ENCODE measurements around the gene PIM2.
A peak's percentile ranks its signal among the peaks of the same experiment; 100 is the strongest.

Gene PIM2

DNA sequence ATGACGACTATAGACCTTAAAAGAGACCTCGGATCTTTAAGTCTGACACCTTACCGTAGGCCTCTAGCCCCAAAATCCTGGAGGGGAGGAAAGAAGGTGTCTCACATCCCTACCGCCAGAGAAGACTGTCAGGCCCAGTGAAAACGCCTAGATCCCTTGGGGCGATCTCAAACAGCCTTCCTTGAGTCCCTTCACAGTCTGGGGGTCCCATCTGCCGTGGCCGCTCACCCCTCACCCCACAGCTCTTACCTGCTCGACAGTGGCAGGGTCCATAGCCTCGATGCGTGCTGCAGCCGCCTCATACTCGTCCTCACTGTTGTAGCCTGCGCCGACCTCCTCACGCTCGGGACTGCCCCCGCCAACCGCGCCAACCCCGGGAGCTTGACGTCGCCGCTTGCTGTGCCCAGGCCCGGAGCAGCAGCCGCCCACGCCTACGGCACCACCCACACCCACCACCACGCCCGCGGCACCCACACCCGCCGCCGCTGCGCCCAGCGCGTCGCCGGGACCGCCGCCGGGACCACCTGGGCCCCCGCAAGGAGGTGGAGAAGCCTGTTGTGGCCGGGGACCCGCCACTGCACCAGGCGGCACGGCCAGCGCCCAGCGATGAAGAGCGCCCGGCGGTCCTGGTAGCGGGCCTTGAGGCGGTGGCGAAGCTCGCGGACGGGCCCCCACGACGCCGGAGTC lies 38.0 kb upstream of the PIM2 start:
- Histone ChIP-seq H2AFZ (ENCODE audit: low read length) (no peak overlapping the region), H4K20me1 (ENCODE audit: insufficient read depth, low read length) (no peaks in the 10 kb centered on the region), H3K27ac (ENCODE audit: low read depth, low read length, poor library complexity, severe bottlenecking) (no peak overlapping the region)

GRCh38 chrX:48948589-48948988 lies 29.8 kb upstream of the PIM2 start:
- Histone ChIP-seq H3K79me2 (ENCODE audit: insufficient read depth, low read length) (peaks cover 9% of the 10 kb centered on the region; the same call in 1 of the 2 replicates), H3K4me3 (ENCODE audit: low read depth, low read length, poor library complexity, severe bottlenecking) (no peak overlapping the region), H3K4me2 (ENCODE audit: low read length) (no peak overlapping the region), H2AFZ (ENCODE audit: low read length) (no peak overlapping the region), H3K4me1 (ENCODE audit: insufficient read depth, low read length, severe bottlenecking) (peaks cover 12% of the 10 kb centered on the region), H3K27me3 (ENCODE audit: insufficient read depth, low read length) (no peaks in the 10 kb centered on the region), H3K36me3 (ENCODE audit: insufficient read depth, low read length) (no peaks in the 10 kb centered on the region), H3F3A (ENCODE audit: insufficient read depth, low read length) (no peaks in the 10 kb centered on the region), H3K9me3 (ENCODE audit: low read length) (no peaks in the 10 kb centered on the region), H3K27ac (ENCODE audit: low read depth, low read length, poor library complexity, severe bottlenecking) (no peak overlapping the region), H3K9ac (ENCODE audit: low read length) (no peak overlapping the region), H4K20me1 (ENCODE audit: insufficient read depth, low read length) (no peaks in the 10 kb centered on the region), H3K9me2 (ENCODE audit: low read depth, low read length) (no peaks in the 10 kb centered on the region)
- no peak for TF ChIP-seq CTCF (IDR thresholded peaks at IDR 0.05; ENCODE audit: low read length)
- no peak for TF ChIP-seq EZH2 (IDR thresholded peaks at IDR 0.05; ENCODE audit: borderline replicate concordance, low read length)

More for the DNA sequence above, 38.0 kb upstream of the PIM2 start:
- Histone ChIP-seq H3K4me3 (ENCODE audit: low read depth, low read length, poor library complexity, severe bottlenecking) (peak overlapping the region; percentile 87), H3K79me2 (ENCODE audit: insufficient read depth, low read length) (peaks cover 22% of the 10 kb centered on the region; the same call in 1 of the 2 replicates), H3K27me3 (ENCODE audit: insufficient read depth, low read length) (no peaks in the 10 kb centered on the region), H3K36me3 (ENCODE audit: insufficient read depth, low read length) (peaks cover 20% of the 10 kb centered on the region), H3K9ac (ENCODE audit: low read length) (peak overlapping the region; percentile 80), H3K9me2 (ENCODE audit: low read depth, low read length) (no peaks in the 10 kb centered on the region), H3K9me3 (ENCODE audit: low read length) (no peaks in the 10 kb centered on the region), H3F3A (ENCODE audit: insufficient read depth, low read length) (no peaks in the 10 kb centered on the region), H3K4me2 (ENCODE audit: low read length) (peak overlapping the region; percentile 83), H3K4me1 (ENCODE audit: insufficient read depth, low read length, severe bottlenecking) (peaks cover 36% of the 10 kb centered on the region)
- TF ChIP-seq EZH2 (IDR thresholded peaks at IDR 0.05; ENCODE audit: borderline replicate concordance, low read length) = no peak
- TF ChIP-seq CTCF (IDR thresholded peaks at IDR 0.05; ENCODE audit: low read length) = no peak

GRCh38 chrX:48945517-48946348 lies 26.9 kb upstream of the PIM2 start:
- H4K20me1 ChIP-seq (ENCODE audit: insufficient read depth, low read length) = no peaks in the 10 kb centered on the region
- H3K9me2 ChIP-seq (ENCODE audit: low read depth, low read length) = no peaks in the 10 kb centered on the region
- TF ChIP-seq EZH2 (IDR thresholded peaks at IDR 0.05; ENCODE audit: borderline replicate concordance, low read length) = no peak
- TF ChIP-seq CTCF (IDR thresholded peaks at IDR 0.05; ENCODE audit: low read length) = peak; percentile 72
- H3K36me3 ChIP-seq (ENCODE audit: insufficient read depth, low read length) = no peaks in the 10 kb centered on the region
- no peaks in the 10 kb centered on the region for H3K9me3 ChIP-seq (ENCODE audit: low read length)
- no peak overlapping the region for H3K9ac ChIP-seq (ENCODE audit: low read length)
- H3K4me2 ChIP-seq (ENCODE audit: low read length) = no peak overlapping the region
- peaks cover 36% of the 10 kb centered on the region for H3K4me1 ChIP-seq (ENCODE audit: insufficient read depth, low read length, severe bottlenecking)
- H3K4me3 ChIP-seq (ENCODE audit: low read depth, low read length, poor library complexity, severe bottlenecking) = no peak overlapping the region
- no peaks in the 10 kb centered on the region for H3F3A ChIP-seq (ENCODE audit: insufficient read depth, low read length)
- H3K27me3 ChIP-seq (ENCODE audit: insufficient read depth, low read length) = no peaks in the 10 kb centered on the region
- no peak overlapping the region for H2AFZ ChIP-seq (ENCODE audit: low read length)
- H3K27ac ChIP-seq (ENCODE audit: low read depth, low read length, poor library complexity, severe bottlenecking) = peak overlapping the region; percentile 17
- no peaks in the 10 kb centered on the region for H3K79me2 ChIP-seq (ENCODE audit: insufficient read depth, low read length)

All from OCI-LY1 (cell line).